CD14-positive monocyte (primary cell): ENCODE data around the gene KIAA0753. TPM values are rescaled to one million over a fixed set of nuclear protein-coding genes. Genes with fewer than 3 reads are reported as not detected.

ENCODE experiments used
- DNase-seq, 3 donors: peaks; one replicate each; pipeline ENCODE4 v3.0.0-alpha.2; 2011 to 2022
- H2AFZ ChIP-seq: 2 replicates; pipeline ENCODE4 v1.6.0; 2012; ENCODE audit warnings: mild to moderate bottlenecking, low read depth, low read length, inconsistent platforms; ENCODE audit not compliant: insufficient read depth, poor library complexity, severe bottlenecking
- H3K27ac ChIP-seq, 2 donors: 1 replicate in 1 of 2; 2 replicates in 1 of 2; pipeline ENCODE4 v1.5.1; 2012 to 2013; ENCODE audit warnings: low read length in 2 of 2, control low read depth in 1 of 2, inconsistent platforms in 1 of 2, low read depth in 1 of 2, mild to moderate bottlenecking in 1 of 2
- H3K27me3 ChIP-seq, 2 donors: one replicate each; pipeline versions ENCODE4 v1.6.0 to v1.6.1; 2011 to 2013; ENCODE audit warnings: low read length in 2 of 2; ENCODE audit not compliant: control insufficient read depth in 2 of 2, insufficient read depth in 2 of 2
- H3K36me3 ChIP-seq, 2 donors: replicated peaks in 1 of 2; 1 replicate in 1 of 2; 2 replicates in 1 of 2; pipeline versions ENCODE4 v1.5.1 to v1.6.1; 2012 to 2013; ENCODE audit warnings: low read length in 2 of 2, control low read depth in 1 of 2, inconsistent platforms in 1 of 2, mild to moderate bottlenecking in 1 of 2; ENCODE audit not compliant: insufficient read depth in 2 of 2, control insufficient read depth in 1 of 2
- H3K4me1 ChIP-seq, 2 donors: 1 replicate in 1 of 2; 2 replicates in 1 of 2; pipeline versions ENCODE4 v1.5.1 to v1.6.1; 2012 to 2013; ENCODE audit warnings: low read length in 2 of 2, control low read depth in 1 of 2, inconsistent platforms in 1 of 2, mild to moderate bottlenecking in 1 of 2, moderate library complexity in 1 of 2; ENCODE audit not compliant: insufficient read depth in 2 of 2, control insufficient read depth in 1 of 2
- H3K4me2 ChIP-seq: replicated peaks from 2 replicates; pipeline ENCODE3; 2012; ENCODE audit warnings: low read length, moderate library complexity, mild to moderate bottlenecking; ENCODE audit not compliant: poor library complexity, severe bottlenecking; ENCODE audit errors: extremely low read depth
- H3K4me3 ChIP-seq, 3 experiments: fragments of 200-600 bp in 1 of 3; sonication (generic) in 1 of 3; replicated peaks in 1 of 3; 1 replicate in 2 of 3; 2 replicates in 1 of 3; pipeline ENCODE4 v1.5.1; 2011 to 2013; ENCODE audit warnings: low read length in 3 of 3, mild to moderate bottlenecking in 3 of 3, control low read depth in 2 of 3, low read depth in 2 of 3, inconsistent platforms in 1 of 3, moderate library complexity in 1 of 3
- H3K79me2 ChIP-seq: 2 replicates; pipeline ENCODE4 v1.6.0; 2012; ENCODE audit warnings: mild to moderate bottlenecking, control low read depth, inconsistent platforms, low read length, moderate library complexity; ENCODE audit not compliant: insufficient read depth
- H3K9ac ChIP-seq: 2 replicates; pipeline ENCODE4 v1.6.0; 2017; ENCODE audit warnings: low read length, mild to moderate bottlenecking; ENCODE audit not compliant: insufficient read depth, poor library complexity, severe bottlenecking
- H3K9me3 ChIP-seq, 2 donors: replicated peaks in 1 of 2; 1 replicate in 1 of 2; 2 replicates in 1 of 2; pipeline versions ENCODE4 v1.5.1 to v1.6.1; 2012 to 2013; ENCODE audit warnings: low read length in 2 of 2, control low read depth in 1 of 2; ENCODE audit not compliant: control insufficient read depth in 1 of 2, insufficient read depth in 1 of 2
- H4K20me1 ChIP-seq: 2 replicates; pipeline ENCODE4 v1.6.0; 2012; ENCODE audit warnings: mild to moderate bottlenecking, low read length, control low read depth, moderate library complexity; ENCODE audit not compliant: insufficient read depth
- H3K27ac Mint-ChIP-seq, 7 donors: one replicate each; pipeline ENCODE4 v1.8.0; 2020; ENCODE audit warnings: mild to moderate bottlenecking in 7 of 7, mixed read lengths in 7 of 7, moderate library complexity in 6 of 7, inconsistent platforms in 2 of 7
- H3K27me3 Mint-ChIP-seq, 3 donors: one replicate each; pipeline ENCODE4 v1.8.0; 2021 to 2022; ENCODE audit warnings: low read depth in 3 of 3, mild to moderate bottlenecking in 3 of 3, mixed read lengths in 3 of 3, moderate library complexity in 3 of 3, inconsistent platforms in 1 of 3
- H3K36me3 Mint-ChIP-seq, 2 donors: one replicate each; pipeline ENCODE4 v1.8.0; 2020; ENCODE audit warnings: mixed read lengths in 2 of 2, inconsistent platforms in 1 of 2, mild to moderate bottlenecking in 1 of 2
- H3K4me1 Mint-ChIP-seq: one replicate; pipeline ENCODE4 v1.8.0; 2020; ENCODE audit warnings: mild to moderate bottlenecking, mixed read lengths
- H3K4me3 Mint-ChIP-seq, 2 donors: one replicate each; pipeline ENCODE4 v1.8.0; 2020; ENCODE audit warnings: mild to moderate bottlenecking in 2 of 2, mixed read lengths in 2 of 2, moderate library complexity in 1 of 2
- H3K9me3 Mint-ChIP-seq, 7 donors: one replicate each; pipeline ENCODE4 v1.8.0; 2020 to 2022; ENCODE audit warnings: mixed read lengths in 7 of 7, mild to moderate bottlenecking in 6 of 7, moderate library complexity in 6 of 7, inconsistent platforms in 2 of 7
- WGBS: methylation state at CpG from one replicate; pipeline ENCODE4 v1.1.5; 2013; ENCODE audit warnings: missing lambda C conversion rate; ENCODE audit not compliant: insufficient coverage; 5-methylcytosine and 5-hydroxymethylcytosine counted together
- intact Hi-C, 2 donors: fragments of 100-400 bp; cut with micrococcal nuclease; formaldehyde crosslinking; loops; one replicate each; pipeline versions ENCODE4 v1.15.0 to v1.15.1; 2023
- polyA plus RNA-seq, 3 donors: library from polyadenylated mRNA; depleted of rRNA in 1 of 3; unstranded in 2 of 3; stranded (reverse) in 1 of 3; fragments of 300-500 nt in 2 of 3; fragments of >200 nt in 1 of 3; fragmentation: Illumina TruSeq in 2 of 3; gene quantifications; 1 replicate in 2 of 3; 2 replicates in 1 of 3; pipeline ENCODE4 v1.2.3, GENCODE V29; 2012 to 2021
- TF ChIP-seq, protein P1 (sequence below): fragments of 200-600 bp; IDR thresholded peaks from one replicate; pipeline ENCODE4 v1.8.0; 2022; ENCODE audit warnings: antibody characterized with exemption, mild to moderate bottlenecking

KIAA0753 gene
- polyA plus RNA-seq, 3 donors = 1.7 to 6.6 (median 3.5) TPM

DNA sequence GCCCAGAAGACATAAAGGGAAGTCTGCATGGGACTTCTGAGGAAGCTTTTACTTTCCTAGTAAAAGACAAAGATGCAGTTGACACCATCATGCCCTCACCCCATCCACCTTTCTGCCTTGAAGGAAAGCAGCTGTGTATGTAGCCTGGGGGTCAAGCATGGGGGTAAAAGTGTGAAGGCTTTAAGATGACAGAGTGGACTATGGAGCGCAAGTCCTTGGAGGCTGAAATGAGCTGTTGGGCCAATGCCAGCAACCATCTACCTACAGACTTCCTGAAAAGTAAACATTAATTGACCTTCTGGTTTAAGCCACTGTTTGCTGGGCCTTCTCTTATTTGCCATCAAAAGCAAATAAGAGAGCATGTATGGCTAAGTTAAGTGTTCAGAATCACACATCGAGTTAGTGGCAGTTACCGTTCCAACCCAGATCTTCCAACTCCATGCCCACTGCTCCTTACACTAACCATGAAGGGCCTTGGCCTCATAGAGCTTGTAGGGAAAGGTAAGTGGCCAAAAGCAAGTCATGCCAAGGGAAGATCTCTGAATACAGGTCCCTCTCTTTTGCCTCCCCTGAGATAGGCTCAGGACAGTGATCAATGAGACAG, 42.7 kb upstream of the KIAA0753 start:
- Histone ChIP-seq H3K4me1 (no peaks in the 10 kb centered on the region), H3K4me3 (no peak overlapping the region), H2AFZ (no peak overlapping the region), H3K4me2 (no peak overlapping the region), H3K36me3 (no peaks in the 10 kb centered on the region), H3K27ac (no peak overlapping the region), H3K27me3 (peaks cover 7 to 17% of the 10 kb centered on the region in 2 donors), H3K9me3 (no peaks in the 10 kb centered on the region), H3K9ac (no peak overlapping the region), H4K20me1 (no peaks in the 10 kb centered on the region), H3K79me2 (no peaks in the 10 kb centered on the region)
- H3K27me3 Mint-ChIP-seq = peaks cover 35 to 60% (median 48%) of the 10 kb centered on the region in 3 donors
- no peak overlapping the region for H3K4me3 Mint-ChIP-seq
- intact Hi-C loops = no loop called here
- no peak for DNase-seq
- WGBS = no CpG with 5 or more reads among the region's 3 CpGs
- H3K4me1 Mint-ChIP-seq = no peaks in the 10 kb centered on the region
- no peak overlapping the region for H3K27ac Mint-ChIP-seq
- H3K36me3 Mint-ChIP-seq = no peaks in the 10 kb centered on the region
- H3K9me3 Mint-ChIP-seq = no peaks in the 10 kb centered on the region
- TF ChIP-seq, protein P1, sequence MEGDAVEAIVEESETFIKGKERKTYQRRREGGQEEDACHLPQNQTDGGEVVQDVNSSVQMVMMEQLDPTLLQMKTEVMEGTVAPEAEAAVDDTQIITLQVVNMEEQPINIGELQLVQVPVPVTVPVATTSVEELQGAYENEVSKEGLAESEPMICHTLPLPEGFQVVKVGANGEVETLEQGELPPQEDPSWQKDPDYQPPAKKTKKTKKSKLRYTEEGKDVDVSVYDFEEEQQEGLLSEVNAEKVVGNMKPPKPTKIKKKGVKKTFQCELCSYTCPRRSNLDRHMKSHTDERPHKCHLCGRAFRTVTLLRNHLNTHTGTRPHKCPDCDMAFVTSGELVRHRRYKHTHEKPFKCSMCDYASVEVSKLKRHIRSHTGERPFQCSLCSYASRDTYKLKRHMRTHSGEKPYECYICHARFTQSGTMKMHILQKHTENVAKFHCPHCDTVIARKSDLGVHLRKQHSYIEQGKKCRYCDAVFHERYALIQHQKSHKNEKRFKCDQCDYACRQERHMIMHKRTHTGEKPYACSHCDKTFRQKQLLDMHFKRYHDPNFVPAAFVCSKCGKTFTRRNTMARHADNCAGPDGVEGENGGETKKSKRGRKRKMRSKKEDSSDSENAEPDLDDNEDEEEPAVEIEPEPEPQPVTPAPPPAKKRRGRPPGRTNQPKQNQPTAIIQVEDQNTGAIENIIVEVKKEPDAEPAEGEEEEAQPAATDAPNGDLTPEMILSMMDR = no peak

DNA sequence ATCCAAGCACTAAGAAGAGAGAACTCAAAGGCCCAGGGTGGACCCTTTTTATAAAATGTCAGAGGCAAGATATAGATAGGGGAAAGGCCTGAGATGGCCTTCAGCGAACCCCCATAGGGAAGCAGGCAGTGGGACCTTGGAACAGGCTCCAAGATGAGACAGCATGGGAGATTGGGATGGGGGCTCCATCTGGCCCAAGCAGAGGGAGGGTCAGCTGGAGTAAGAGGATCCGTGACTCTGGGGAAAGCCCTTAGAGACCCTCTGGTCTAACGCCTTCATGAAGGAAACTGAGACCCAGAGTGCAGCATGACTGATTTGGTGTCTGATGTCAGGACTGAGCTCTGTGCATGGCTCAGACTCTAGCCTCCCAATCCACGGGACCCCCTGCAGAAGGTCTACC, 41.8 kb upstream of the KIAA0753 start:
- Histone ChIP-seq H2AFZ (no peak overlapping the region), H3K4me2 (no peak overlapping the region), H3K79me2 (no peaks in the 10 kb centered on the region), H3K27me3 (peaks cover 7 to 25% of the 10 kb centered on the region in 2 donors), H3K4me1 (no peaks in the 10 kb centered on the region), H3K4me3 (no peak overlapping the region), H3K36me3 (no peaks in the 10 kb centered on the region), H3K9me3 (no peaks in the 10 kb centered on the region), H3K9ac (no peak overlapping the region), H4K20me1 (no peaks in the 10 kb centered on the region), H3K27ac (no peak overlapping the region)
- H3K36me3 Mint-ChIP-seq = no peaks in the 10 kb centered on the region
- peak overlapping the region in 1 of 7 donors; percentile 42 for H3K27ac Mint-ChIP-seq
- no peak overlapping the region for H3K4me3 Mint-ChIP-seq
- H3K4me1 Mint-ChIP-seq = peaks cover under 1% of the 10 kb centered on the region
- WGBS = 88% methylated on average over 1 of the region's 4 CpGs
- intact Hi-C loops = no loop called here
- H3K27me3 Mint-ChIP-seq = peaks cover 44 to 66% (median 49%) of the 10 kb centered on the region in 3 donors
- no peak for DNase-seq
- no peaks in the 10 kb centered on the region for H3K9me3 Mint-ChIP-seq
- TF ChIP-seq, protein P1 = no peak
